NOMO-1 treated with dmso at 0.1 percent for 144 hours (cell line): Measurements from ENCODE around the gene SMARCA2.

ENCODE experiments used
- DNase-seq: peaks from one replicate; lab custom pipeline; 2025; ENCODE audit not compliant: unreplicated experiment; lab: John Stamatoyannopoulos, UW

Gene SMARCA2

GRCh38 chr9:2014696-2015580 lies at the start of gene SMARCA2:
Gene SMARCA2, plus strand, starts transcription at chr9:2015347. Its CDS starts 13,676 bp downstream, at chr9:2029023.
- DNase-seq, result peak; percentile 83

- no peak for DNase-seq
These were observed 48.3 kb upstream of the SMARCA2 start for GRCh38 chr9:1966725-1967366.

GRCh38 chr9:1969160-1969559 lies 46.0 kb upstream of the SMARCA2 start:
- DNase-seq, result no peak

GRCh38 chr9:1969898-1970297 lies 45.2 kb upstream of the SMARCA2 start:
- no peak for DNase-seq

- no peak for DNase-seq
These were observed 42.5 kb upstream of the SMARCA2 start for GRCh38 chr9:1972672-1973071.

- DNase-seq, result no peak
These were observed 38.1 kb upstream of the SMARCA2 start for GRCh38 chr9:1977026-1977425.

- no peak for DNase-seq
These were observed 36.2 kb upstream of the SMARCA2 start for GRCh38 chr9:1978941-1979340.

GRCh38 chr9:1979741-1980367 lies 35.3 kb upstream of the SMARCA2 start:
- peak; percentile 25 for DNase-seq

- DNase-seq, result no peak
These were observed 34.8 kb upstream of the SMARCA2 start for GRCh38 chr9:1980387-1980786.

GRCh38 chr9:1982074-1982473 lies 33.1 kb upstream of the SMARCA2 start:
- no peak for DNase-seq

GRCh38 chr9:1986341-1986740 lies 28.8 kb upstream of the SMARCA2 start:
- no peak for DNase-seq

GRCh38 chr9:1989500-1989899 lies 25.6 kb upstream of the SMARCA2 start:
- no peak for DNase-seq

- DNase-seq, result no peak
These were observed 21.0 kb upstream of the SMARCA2 start for GRCh38 chr9:1994180-1994579.

GRCh38 chr9:1995084-1995483 lies 20.1 kb upstream of the SMARCA2 start:
- no peak for DNase-seq

GRCh38 chr9:1996156-1996555 lies 19.0 kb upstream of the SMARCA2 start:
- no peak for DNase-seq

- no peak for DNase-seq
These were observed 17.5 kb upstream of the SMARCA2 start for GRCh38 chr9:1997646-1998045.

- no peak for DNase-seq
These were observed 17.0 kb upstream of the SMARCA2 start for GRCh38 chr9:1998111-1998510.

GRCh38 chr9:2000314-2000713 lies 14.8 kb upstream of the SMARCA2 start:
- no peak for DNase-seq

GRCh38 chr9:2008372-2008771 lies 6.8 kb upstream of the SMARCA2 start:
- no peak for DNase-seq

- no peak for DNase-seq
These were observed 2.8 kb upstream of the SMARCA2 start for GRCh38 chr9:2012347-2012746.

GRCh38 chr9:2013743-2014475 lies 1.2 kb upstream of the SMARCA2 start:
- DNase-seq, result no peak
